BE2C (cell line): ENCODE results near the gene ZNF446.
"Not testable (repeated sequence)": the region's sequence is repeated elsewhere in the genome, so short reads cannot be mapped to it uniquely, and the experiment has no call there.

Experiments
- DNase-seq: peaks from one replicate; pipeline ENCODE4 v3.0.0-alpha.2; 2020
- H3K27me3 ChIP-seq: fragments of 250-450 bp; sonication (Bioruptor Pico); 2 replicates; pipeline ENCODE4 v1.5.1; 2020; ENCODE audit warnings: mild to moderate bottlenecking
- H3K36me3 ChIP-seq: fragments of 250-450 bp; sonication (Bioruptor Pico); 2 replicates; pipeline ENCODE4 v1.5.1; 2020; ENCODE audit warnings: mild to moderate bottlenecking
- H3K4me1 ChIP-seq: fragments of 250-450 bp; sonication (Bioruptor Pico); 2 replicates; pipeline ENCODE4 v1.5.1; 2020
- H3K4me3 ChIP-seq: 2 replicates; pipeline ENCODE4 v1.5.1; 2011; ENCODE audit warnings: low read depth, low read length
- H3K9me3 ChIP-seq: fragments of 250-450 bp; sonication (Bioruptor Pico); 2 replicates; pipeline ENCODE4 v1.5.1; 2020
- CTCF ChIP-seq: IDR thresholded peaks from 2 replicates; pipeline ENCODE4 v1.5.1; 2012; ENCODE audit warnings: mild to moderate bottlenecking, low read depth, low read length

Gene ZNF446

GRCh38 chr19:58492265-58492664, 16.1 kb downstream of the ZNF446 start:
- no peak overlapping the region for H3K4me3 ChIP-seq
- TF ChIP-seq CTCF, result no peak
- H3K9me3 ChIP-seq, result no peaks in the 10 kb centered on the region
- H3K27me3 ChIP-seq, result no peaks in the 10 kb centered on the region
- no peak for DNase-seq
- H3K36me3 ChIP-seq, result no peaks in the 10 kb centered on the region
- H3K4me1 ChIP-seq, result no peaks in the 10 kb centered on the region

GRCh38 chr19:58497634-58498170, 21.6 kb downstream of the ZNF446 start:
- H3K27me3 ChIP-seq, result no peaks in the 10 kb centered on the region
- no peak for TF ChIP-seq CTCF
- no peaks in the 10 kb centered on the region for H3K36me3 ChIP-seq
- no peaks in the 10 kb centered on the region for H3K9me3 ChIP-seq
- no peaks in the 10 kb centered on the region for H3K4me1 ChIP-seq
- no peak for DNase-seq
- no peak overlapping the region for H3K4me3 ChIP-seq

GRCh38 chr19:58498316-58499020, 22.3 kb downstream of the ZNF446 start:
- Histone ChIP-seq H3K9me3 (no peaks in the 10 kb centered on the region), H3K4me1 (no peaks in the 10 kb centered on the region), H3K4me3 (peak overlapping the region; percentile 57), H3K27me3 (no peaks in the 10 kb centered on the region), H3K36me3 (no peaks in the 10 kb centered on the region)
- no peak for DNase-seq
- no peak for TF ChIP-seq CTCF

- TF ChIP-seq CTCF, result peak; percentile 49
- no peaks in the 10 kb centered on the region for H3K36me3 ChIP-seq
- H3K4me1 ChIP-seq, result no peaks in the 10 kb centered on the region
- H3K4me3 ChIP-seq, result peak overlapping the region; percentile 70
- H3K27me3 ChIP-seq, result no peaks in the 10 kb centered on the region
- H3K9me3 ChIP-seq, result no peaks in the 10 kb centered on the region
- DNase-seq, result peak; percentile 100
Measured at GRCh38 chr19:58499021-58499927, 23.1 kb downstream of the ZNF446 start.

GRCh38 chr19:58500242-58500641, 24.1 kb downstream of the ZNF446 start:
- no peak for TF ChIP-seq CTCF
- H3K4me1 ChIP-seq, result no peaks in the 10 kb centered on the region
- H3K27me3 ChIP-seq, result no peaks in the 10 kb centered on the region
- H3K4me3 ChIP-seq, result no peak overlapping the region; the same call in 1 of the 2 replicates
- no peak for DNase-seq
- H3K36me3 ChIP-seq, result no peaks in the 10 kb centered on the region
- H3K9me3 ChIP-seq, result no peaks in the 10 kb centered on the region

- not testable (repeated sequence) for H3K27me3 ChIP-seq, H3K9me3 ChIP-seq, H3K4me3 ChIP-seq, H3K4me1 ChIP-seq, DNase-seq, H3K36me3 ChIP-seq
Measured at GRCh38 chr19:58507602-58508223, 31.6 kb downstream of the ZNF446 start.
